Tibial nerve (tissue), 4 donors: Measurements from ENCODE around the gene PTGIR. TPM values are rescaled to one million over a fixed set of nuclear protein-coding genes. Genes with fewer than 3 reads are reported as not detected.

Experiments used
- DNase-seq, 2 donors: peaks; one replicate each; pipeline ENCODE4 v3.0.0-alpha.2; 2019; ENCODE audit warnings: low spot score in 2 of 2
- H3K27ac ChIP-seq, 4 donors: fragments of 200-600 bp; sonication (generic) in 3 of 4; one replicate each; pipeline ENCODE4 v1.5.1; 2017 to 2019; ENCODE audit warnings: mild to moderate bottlenecking in 1 of 4
- H3K27me3 ChIP-seq, 2 donors: fragments of 200-600 bp; sonication (generic) in 1 of 2; one replicate each; pipeline versions ENCODE4 v1.5.1 to v1.6.0; 2017 to 2019
- H3K36me3 ChIP-seq, 3 donors: fragments of 200-600 bp; sonication (generic); one replicate each; pipeline ENCODE4 v1.5.1; 2018 to 2019
- H3K4me1 ChIP-seq, 4 donors: fragments of 200-600 bp; sonication (generic) in 3 of 4; one replicate each; pipeline ENCODE4 v1.5.1; 2017 to 2019
- H3K4me3 ChIP-seq, 4 donors: fragments of 200-600 bp; sonication (generic) in 3 of 4; one replicate each; pipeline ENCODE4 v1.5.1; 2017 to 2019; ENCODE audit warnings: mild to moderate bottlenecking in 1 of 4, moderate library complexity in 1 of 4
- H3K9me3 ChIP-seq, 4 donors: fragments of 200-600 bp; sonication (generic) in 3 of 4; one replicate each; pipeline ENCODE4 v1.5.1; 2017 to 2019
- CTCF ChIP-seq, 5 experiments: fragments of 200-600 bp in 3 of 5; fragments of 450-650 bp in 2 of 5; sonication (generic) in 3 of 5; IDR thresholded peaks; one replicate each; pipeline ENCODE4 v1.5.1; 2016 to 2019; ENCODE audit warnings: antibody characterized with exemption in 5 of 5, mild to moderate bottlenecking in 3 of 5, moderate library complexity in 2 of 5
- EP300 ChIP-seq, 2 donors: sonication (generic); formaldehyde crosslinking; IDR thresholded peaks; one replicate each; pipeline ENCODE4 v1.6.1; 2017; ENCODE audit warnings: antibody characterized with exemption in 2 of 2, mild to moderate bottlenecking in 1 of 2
- POLR2A ChIP-seq, 2 donors: fragments of 450-650 bp; IDR thresholded peaks; one replicate each; pipeline ENCODE4 v1.6.1; 2017; ENCODE audit warnings: antibody characterized with exemption in 2 of 2, mild to moderate bottlenecking in 2 of 2, moderate library complexity in 2 of 2
- WGBS, 2 donors: methylation state at CpG; one replicate each; pipeline ENCODE4 v1.1.5; 2018; 5-methylcytosine and 5-hydroxymethylcytosine counted together
- total RNA-seq, 4 donors: library from RNA; depleted of rRNA; stranded (reverse); fragments of >200 nt; gene quantifications; one replicate each; pipeline ENCODE4 v1.1.0, GENCODE V29; 2016

The PTGIR gene
- total RNA-seq, 4 donors from 2014 or later = 3.1 to 43.2 (median 12.7) TPM

GRCh38 chr19:46639358-46640182 is 14.7 kb upstream of the PTGIR start:
- peak overlapping the region; percentile 27 to 49 (median 34) for H3K4me3 ChIP-seq
- peaks cover 0 to 41% (median 16%) of the 10 kb centered on the region in 4 donors for H3K4me1 ChIP-seq
- no peak for DNase-seq
- 10% methylated on average over 38 to 47 of the region's 49 CpGs for WGBS, 2 donors
- H3K9me3 ChIP-seq = no peaks in the 10 kb centered on the region
- no peak for TF ChIP-seq EP300 (IDR thresholded peaks at IDR 0.05)
- no peak for TF ChIP-seq CTCF (IDR thresholded peaks at IDR 0.05)
- no peak for TF ChIP-seq POLR2A (IDR thresholded peaks at IDR 0.05)
- H3K27me3 ChIP-seq = peaks cover 0 to 7% of the 10 kb centered on the region in 2 donors
- peak overlapping the region; percentile 26 to 85 (median 67) for H3K27ac ChIP-seq
- no peaks in the 10 kb centered on the region for H3K36me3 ChIP-seq

GRCh38 chr19:46637224-46637623 is 12.3 kb upstream of the PTGIR start:
- no peak for TF ChIP-seq EP300 (IDR thresholded peaks at IDR 0.05)
- no peak for TF ChIP-seq CTCF (IDR thresholded peaks at IDR 0.05)
- no peak for TF ChIP-seq POLR2A (IDR thresholded peaks at IDR 0.05)
- H3K27me3 ChIP-seq = peaks cover 0 to 9% of the 10 kb centered on the region in 2 donors
- no peaks in the 10 kb centered on the region for H3K9me3 ChIP-seq
- H3K4me1 ChIP-seq = peaks cover 0 to 53% (median 29%) of the 10 kb centered on the region in 4 donors
- no peak overlapping the region for H3K27ac ChIP-seq
- no peak overlapping the region for H3K4me3 ChIP-seq
- no peaks in the 10 kb centered on the region for H3K36me3 ChIP-seq
- DNase-seq = no peak
- 83% methylated on average over 14 of the region's 14 CpGs for WGBS, 2 donors

- TF ChIP-seq POLR2A (IDR thresholded peaks at IDR 0.05) (no peak), EP300 (IDR thresholded peaks at IDR 0.05) (no peak), CTCF (IDR thresholded peaks at IDR 0.05) (no peak)
- 36 to 40% methylated on average over 27 to 33 of the region's 34 CpGs for WGBS, 2 donors
- H3K4me3 ChIP-seq = no peak within 1 kb of the TSS
- peak within 1 kb of the TSS in 2 of 4 donors; percentile 24 to 50 for H3K27ac ChIP-seq
- H3K36me3 ChIP-seq = no peaks in the 10 kb centered on the region
- H3K9me3 ChIP-seq = no peaks in the 10 kb centered on the region
- peaks cover 0 to 59% (median 29%) of the 10 kb centered on the region in 4 donors for H3K4me1 ChIP-seq
- no peak for DNase-seq
- peaks cover 0 to 9% of the 10 kb centered on the region in 2 donors for H3K27me3 ChIP-seq
These were observed 11.3 kb upstream of the PTGIR start, which contains the start of gene GNG8 for GRCh38 chr19:46635920-46636761. Gene GNG8 (minus strand): TSS chr19:46636202. CDS start chr19:46634682, 1,520 bp downstream.

GRCh38 chr19:46634656-46635218 is 9.8 kb upstream of the PTGIR start:
- no peaks in the 10 kb centered on the region for H3K9me3 ChIP-seq
- WGBS, 2 donors = 5 to 9% methylated on average over 22 to 23 of the region's 23 CpGs
- no peak for DNase-seq
- no peak for TF ChIP-seq EP300 (IDR thresholded peaks at IDR 0.05)
- TF ChIP-seq POLR2A (IDR thresholded peaks at IDR 0.05) = no peak
- TF ChIP-seq CTCF (IDR thresholded peaks at IDR 0.05) = no peak
- H3K27ac ChIP-seq = peak overlapping the region in 1 of 4 donors; percentile 50
- peaks cover 0 to 62% (median 29%) of the 10 kb centered on the region in 4 donors for H3K4me1 ChIP-seq
- peaks cover 0 to 9% of the 10 kb centered on the region in 2 donors for H3K27me3 ChIP-seq
- H3K4me3 ChIP-seq = peak overlapping the region in 2 of 4 donors; percentile 30 to 51
- H3K36me3 ChIP-seq = no peaks in the 10 kb centered on the region
